K562 (cell line): ENCODE measurements around the gene KIF5C. TPM values are rescaled to one million over a fixed set of nuclear protein-coding genes. Genes with fewer than 3 reads are reported as not detected.

Source experiments
- BRF1 ChIP-seq: IDR thresholded peaks from 3 replicates; pipeline ENCODE4 v1.6.1; 2011; ENCODE audit warnings: borderline replicate concordance, mild to moderate bottlenecking; ENCODE audit not compliant: insufficient read length; ENCODE audit errors: extremely low read depth
- E4F1 ChIP-seq: fragments of 250-450 bp; sonication (Bioruptor Pico); IDR thresholded peaks from 2 replicates; pipeline ENCODE4 v1.5.0; 2021; ENCODE audit warnings: mild to moderate bottlenecking, borderline replicate concordance
- KAT8 ChIP-seq: fragments of 450-650 bp; IDR thresholded peaks from 2 replicates; pipeline ENCODE4 v1.6.1; 2016; ENCODE audit warnings: low read depth, mild to moderate bottlenecking
- SMAD3 ChIP-seq: fragments of 450-650 bp; formaldehyde crosslinking; conservative IDR thresholded peaks from 2 replicates; pipeline ENCODE4 v1.4.0; 2020; ENCODE audit warnings: mild to moderate bottlenecking
- STAT5A ChIP-seq: IDR thresholded peaks from 2 replicates; pipeline ENCODE4 v1.6.1; 2012; ENCODE audit warnings: low read length, inconsistent platforms, borderline replicate concordance
- ZNF395 ChIP-seq: fragments of 200-800 bp; sonication (Bioruptor generic); IDR thresholded peaks from 2 replicates; pipeline ENCODE4 v1.6.1; 2017; ENCODE audit warnings: missing genetic modification characterization, missing compliant biosample characterization
- polyA plus RNA-seq, 8 experiments: library from polyadenylated mRNA; depleted of rRNA in 4 of 8; stranded (reverse) in 5 of 8; unstranded in 3 of 8; fragments of >200 nt; fragmentation: Nextera tagmentation in 2 of 8; fragmentation: Illumina TruSeq in 1 of 8; extraction: Ambion mirVana in 2 of 8; extraction: Trizol in 1 of 8; gene quantifications; 2 replicates each; pipeline versions ENCODE4 v1.2.1 to v1.2.3, GENCODE V29; 2011 to 2014; ENCODE audit warnings: inconsistent platforms in 1 of 8, missing spikeins in 1 of 8
- total RNA-seq, 7 experiments: library from RNA; depleted of rRNA in 6 of 7; stranded (reverse); fragments of >200 nt in 6 of 7; fragmentation: Illumina TruSeq in 2 of 7; extraction: Trizol in 2 of 7; gene quantifications; 2 replicates each; pipeline versions ENCODE4 v1.2.1 to v1.2.3, GENCODE V29; 2011 to 2021; ENCODE audit warnings: low replicate concordance in 1 of 7

KIF5C gene
- total and polyA plus RNA-seq, 9 of the 15 experiments (the other 6 are each of a cell fraction or from before 2014, with no cell fraction given), result 0.01 to 0.09 (median 0.01) TPM; not detected in 6

GRCh38 chr2:149005471-149006077 lies 130.5 kb downstream of the KIF5C start (continued):
- TF ChIP-seq E4F1 (CRISPR knock-in tag) (no peak), SMAD3 (CRISPR knock-in tag) (no peak), KAT8 (no peak), ZNF395 (CRISPR knock-in tag) (no peak), STAT5A (no peak), BRF1 (no peak)
- TF ChIP-seq, all 486 proteins: peak for 0
